BJ (cell line): ENCODE measurements around the gene FMN2. TPM values are rescaled to one million over a fixed set of nuclear protein-coding genes. Genes with fewer than 3 reads are reported as not detected.

ENCODE experiments used
- CTCF ChIA-PET: fragments of 350-600 bp; formaldehyde crosslinking; extraction: SDS; loops from one replicate; lab custom pipeline; 2021; ENCODE audit warnings: antibody characterized with exemption, inconsistent platforms; lab: Yijun Ruan, JAX
- POLR2A ChIA-PET: fragments of 300-600 bp; sonication (Branson Sonifier 250); formaldehyde crosslinking; extraction: SDS; loops from one replicate; lab custom pipeline; 2021; ENCODE audit warnings: antibody characterized with exemption; lab: Charles Lee
- DNase-seq: peaks from one replicate; pipeline ENCODE4 v3.0.0-alpha.2; 2011; ENCODE audit warnings: low read depth
- H3K27me3 ChIP-seq: 2 replicates; pipeline ENCODE4 v1.6.0; 2011; ENCODE audit warnings: low read length; ENCODE audit not compliant: control insufficient read depth, insufficient read depth
- H3K36me3 ChIP-seq: 2 replicates; pipeline ENCODE4 v1.5.1; 2011; ENCODE audit warnings: low read length; ENCODE audit not compliant: control insufficient read depth, insufficient read depth
- H3K4me3 ChIP-seq: 2 replicates; pipeline ENCODE4 v1.5.1; 2011; ENCODE audit warnings: low read depth, mild to moderate bottlenecking, control low read depth, low read length
- CTCF ChIP-seq: IDR thresholded peaks from 2 replicates; pipeline ENCODE4 v1.5.1; 2011; ENCODE audit warnings: low read depth, mild to moderate bottlenecking, control low read depth, inconsistent platforms, low read length, moderate library complexity; ENCODE audit not compliant: insufficient read depth
- polyA plus RNA-seq: library from polyadenylated mRNA; depleted of rRNA; stranded (reverse); fragments of >200 nt; gene quantifications from 2 replicates; pipeline ENCODE4 v1.2.3, GENCODE V29; 2011

The FMN2 gene
- polyA plus RNA-seq, 1 experiment = 14.6 TPM

GRCh38 chr1:240362826-240363225 lies 271.1 kb downstream of the FMN2 start:
- Histone ChIP-seq H3K27me3 (no peaks in the 10 kb centered on the region), H3K36me3 (peaks cover 2% of the 10 kb centered on the region), H3K4me3 (no peak overlapping the region)
- TF ChIP-seq CTCF = no peak
- DNase-seq = no peak
- ChIA-PET POLR2A (no interaction called here), CTCF (interaction anchor here (1.2 kb wide), 1 partner anchor 32 kb away, joined by 3 read pairs; no protein-coding TSS in a partner anchor)

GRCh38 chr1:240363315-240363714 lies 271.6 kb downstream of the FMN2 start:
- POLR2A ChIA-PET = no interaction called here
- Histone ChIP-seq H3K4me3 (no peak overlapping the region), H3K36me3 (peaks cover 2% of the 10 kb centered on the region), H3K27me3 (no peaks in the 10 kb centered on the region)
- no peak for DNase-seq
- no peak for TF ChIP-seq CTCF
- CTCF ChIA-PET = interaction anchor here (1.2 kb wide), 1 partner anchor 32 kb away, joined by 3 read pairs; no protein-coding TSS in a partner anchor

GRCh38 chr1:240363914-240364313 lies 272.2 kb downstream of the FMN2 start:
- no peak for TF ChIP-seq CTCF
- DNase-seq = no peak
- Histone ChIP-seq H3K27me3 (no peaks in the 10 kb centered on the region), H3K36me3 (peaks cover 2% of the 10 kb centered on the region), H3K4me3 (no peak overlapping the region)
- CTCF ChIA-PET = no interaction called here
- POLR2A ChIA-PET = no interaction called here

GRCh38 chr1:240366636-240367035 lies 275.0 kb downstream of the FMN2 start:
- Histone ChIP-seq H3K27me3 (no peaks in the 10 kb centered on the region), H3K36me3 (peaks cover 4% of the 10 kb centered on the region), H3K4me3 (no peak overlapping the region)
- POLR2A ChIA-PET = no interaction called here
- DNase-seq = no peak
- no peak for TF ChIP-seq CTCF
- CTCF ChIA-PET = no interaction called here

- ChIA-PET CTCF (interaction anchor here (0.9 kb wide), 1 partner anchor 14 kb away, joined by 3 read pairs; no protein-coding TSS in a partner anchor), POLR2A (no interaction called here)
- no peaks in the 10 kb centered on the region for H3K27me3 ChIP-seq
- no peak for DNase-seq
- no peak overlapping the region for H3K4me3 ChIP-seq
- no peak for TF ChIP-seq CTCF
- no peaks in the 10 kb centered on the region for H3K36me3 ChIP-seq
These were observed 293.9 kb downstream of the FMN2 start for GRCh38 chr1:240385551-240385950.
